GM23248 (cell line): ENCODE data around the gene RTF1. TPM values are rescaled to one million over a fixed set of nuclear protein-coding genes. Genes with fewer than 3 reads are reported as not detected.

ENCODE experiments used
- DNase-seq: peaks from one replicate; pipeline ENCODE4 v3.0.0-alpha.2; 2015
- H2AFZ ChIP-seq: fragments of 200-600 bp; sonication (generic); 2 replicates; pipeline ENCODE4 v1.6.1; 2016; ENCODE audit warnings: antibody characterized with exemption
- H3F3A ChIP-seq: fragments of 200-600 bp; sonication (generic); 2 replicates; pipeline ENCODE4 v1.6.1; 2016; ENCODE audit warnings: mild to moderate bottlenecking, antibody characterized with exemption, mixed run types; ENCODE audit not compliant: insufficient read depth
- H3K27ac ChIP-seq: fragments of 200-600 bp; sonication (generic); 2 replicates; pipeline ENCODE4 v1.5.1; 2016; ENCODE audit warnings: mild to moderate bottlenecking
- H3K27me3 ChIP-seq: fragments of 200-600 bp; sonication (generic); replicated peaks from 2 replicates; pipeline ENCODE4 v1.6.1; 2016; ENCODE audit warnings: mild to moderate bottlenecking; ENCODE audit not compliant: insufficient read depth
- H3K36me3 ChIP-seq: fragments of 200-600 bp; sonication (generic); 2 replicates; pipeline ENCODE4 v1.6.1; 2016; ENCODE audit warnings: low read depth, mild to moderate bottlenecking
- H3K4me1 ChIP-seq: fragments of 200-600 bp; sonication (generic); 2 replicates; pipeline ENCODE4 v1.6.1; 2016; ENCODE audit warnings: mild to moderate bottlenecking; ENCODE audit not compliant: insufficient read depth
- H3K4me2 ChIP-seq: fragments of 200-600 bp; sonication (generic); one replicate; pipeline ENCODE4 v1.6.1; 2016; ENCODE audit warnings: mild to moderate bottlenecking; ENCODE audit not compliant: unreplicated experiment
- H3K4me3 ChIP-seq: fragments of 200-600 bp; sonication (generic); 2 replicates; pipeline ENCODE4 v1.5.1; 2016; ENCODE audit warnings: mild to moderate bottlenecking
- H3K79me2 ChIP-seq: fragments of 200-600 bp; sonication (generic); 2 replicates; pipeline ENCODE4 v1.6.1; 2016; ENCODE audit warnings: mild to moderate bottlenecking; ENCODE audit not compliant: insufficient read depth
- H3K9ac ChIP-seq: fragments of 200-600 bp; sonication (generic); 2 replicates; pipeline ENCODE4 v1.6.1; 2016; ENCODE audit warnings: mild to moderate bottlenecking
- H3K9me2 ChIP-seq: fragments of 200-600 bp; sonication (generic); 2 replicates; pipeline ENCODE4 v1.6.1; 2016; ENCODE audit warnings: mixed run types, mild to moderate bottlenecking, moderate library complexity; ENCODE audit not compliant: insufficient read depth
- H3K9me3 ChIP-seq: fragments of 200-600 bp; sonication (generic); one replicate; pipeline ENCODE4 v1.6.1; 2017; ENCODE audit warnings: low read depth
- H4K20me1 ChIP-seq: fragments of 200-600 bp; sonication (generic); 2 replicates; pipeline ENCODE4 v1.6.0; 2016; ENCODE audit not compliant: insufficient read depth
- EZH2 ChIP-seq: fragments of 200-600 bp; sonication (generic); IDR thresholded peaks from 2 replicates; pipeline ENCODE4 v1.6.1; 2018; ENCODE audit warnings: antibody characterized with exemption, mild to moderate bottlenecking; ENCODE audit not compliant: insufficient read depth, poor library complexity, severe bottlenecking
- EZH2phosphoT487 ChIP-seq: fragments of 200-600 bp; sonication (generic); IDR thresholded peaks from 2 replicates; pipeline ENCODE4 v1.6.1; 2018; ENCODE audit warnings: antibody characterized with exemption, moderate library complexity, mild to moderate bottlenecking, low read depth; ENCODE audit not compliant: insufficient read depth
- WGBS, 2 experiments: methylation state at CpG; one replicate each; pipeline ENCODE4 v1.1.6; 2015 to 2017; ENCODE audit warnings: low lambda C conversion rate in 2 of 2, low coverage in 1 of 2; ENCODE audit errors: missing lambda C conversion rate in 2 of 2; 5-methylcytosine and 5-hydroxymethylcytosine counted together
- in situ Hi-C: fragments of 300-500 bp; cut with MboI; formaldehyde crosslinking; loops from 2 replicates; pipeline ENCODE4 v1.15.0; 2020
- polyA plus RNA-seq: library from polyadenylated mRNA; unstranded; fragments of >200 nt; fragmentation: Nextera tagmentation; extraction: Ambion mirVana; gene quantifications from 2 replicates; pipeline ENCODE4 v1.2.1, GENCODE V29; 2016
- total RNA-seq: library from RNA; depleted of rRNA; stranded (reverse); fragments of >200 nt; shearing (Covaris generic); gene quantifications from 2 replicates; pipeline ENCODE4 v1.2.3, GENCODE V29; 2014

RTF1 gene
- total and polyA plus RNA-seq, 2 experiments from 2014 or later = 20.5 to 58.6 TPM

DNA sequence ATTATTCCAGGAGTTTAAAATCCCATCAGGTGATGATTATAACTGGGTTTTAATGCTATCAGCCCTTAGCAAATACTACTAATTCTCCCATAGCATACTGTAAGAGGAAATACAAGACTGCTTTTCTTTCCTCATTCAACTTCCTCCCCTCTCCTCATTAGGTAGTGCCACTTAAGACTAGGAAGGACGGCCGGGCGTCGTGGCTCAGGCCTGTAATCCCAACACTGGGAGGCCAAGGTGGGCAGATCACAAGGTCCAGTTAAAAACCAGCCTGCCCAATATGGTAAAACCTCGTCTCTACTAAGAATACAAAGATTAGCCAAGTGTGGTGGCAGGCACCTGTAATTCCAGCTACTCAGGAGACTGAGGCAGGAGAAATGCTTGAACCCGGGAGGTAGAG, 29.2 kb upstream of the RTF1 start:
- Histone ChIP-seq H3K9me2 (no peaks in the 10 kb centered on the region), H3F3A (no peaks in the 10 kb centered on the region), H3K36me3 (peaks cover 9% of the 10 kb centered on the region), H3K4me3 (no peak overlapping the region), H3K9me3 (no peaks in the 10 kb centered on the region), H3K9ac (no peak overlapping the region), H3K27me3 (no peaks in the 10 kb centered on the region), H3K27ac (no peak overlapping the region), H3K4me1 (no peaks in the 10 kb centered on the region), H3K79me2 (no peaks in the 10 kb centered on the region), H3K4me2 (no peak overlapping the region), H4K20me1 (no peaks in the 10 kb centered on the region), H2AFZ (no peak overlapping the region)
- DNase-seq = no peak
- in situ Hi-C loops = no loop called here
- WGBS, 2 experiments = 95 to 100% methylated on average over 6 of the region's 6 CpGs
- TF ChIP-seq EZH2phosphoT487 = no peak
- TF ChIP-seq EZH2 = no peak

DNA sequence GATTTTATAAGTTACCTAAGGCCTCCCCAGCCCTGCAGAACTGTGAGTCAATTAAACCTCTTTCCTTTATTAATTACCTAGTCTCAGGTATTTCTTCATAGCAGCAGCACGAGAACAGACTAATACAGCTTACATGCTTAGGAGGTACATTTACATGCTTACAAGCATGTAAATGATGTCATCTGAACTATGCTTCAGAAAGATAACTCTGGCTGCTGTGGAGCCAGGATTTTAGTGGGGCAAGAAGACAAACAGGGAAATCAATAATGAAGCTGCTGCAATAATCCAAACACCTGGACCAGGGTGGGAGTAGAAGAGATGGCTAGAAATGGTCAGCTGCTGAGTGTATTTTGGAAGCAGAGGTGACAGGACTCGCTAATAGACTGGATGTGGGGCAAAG, 24.2 kb upstream of the RTF1 start:
- H3K9me3 ChIP-seq = no peaks in the 10 kb centered on the region
- H3K9ac ChIP-seq = no peak overlapping the region
- H3K27ac ChIP-seq = no peak overlapping the region
- in situ Hi-C loops = no loop called here
- no peaks in the 10 kb centered on the region for H3F3A ChIP-seq
- H3K4me1 ChIP-seq = no peaks in the 10 kb centered on the region
- no peaks in the 10 kb centered on the region for H4K20me1 ChIP-seq
- H3K27me3 ChIP-seq = no peaks in the 10 kb centered on the region
- H3K36me3 ChIP-seq = peaks cover 18% of the 10 kb centered on the region
- H3K4me3 ChIP-seq = no peak overlapping the region
- WGBS, 2 experiments = 98% methylated on average over 2 of the region's 2 CpGs
- no peaks in the 10 kb centered on the region for H3K79me2 ChIP-seq
- no peak for TF ChIP-seq EZH2
- no peak for TF ChIP-seq EZH2phosphoT487
- H2AFZ ChIP-seq = no peak overlapping the region
- no peak overlapping the region for H3K4me2 ChIP-seq
- H3K9me2 ChIP-seq = no peaks in the 10 kb centered on the region
- DNase-seq = no peak

- in situ Hi-C loops = no loop called here
- Histone ChIP-seq H3K27ac (no peak overlapping the region), H3K4me1 (no peaks in the 10 kb centered on the region), H3K9me2 (no peaks in the 10 kb centered on the region), H3K36me3 (peaks cover 11% of the 10 kb centered on the region; the same call in 1 of the 2 replicates), H2AFZ (no peak overlapping the region), H3K4me3 (no peak overlapping the region), H3F3A (no peaks in the 10 kb centered on the region), H3K9ac (no peak overlapping the region), H3K9me3 (no peaks in the 10 kb centered on the region), H3K4me2 (no peak overlapping the region), H3K79me2 (no peaks in the 10 kb centered on the region; the same call in 1 of the 2 replicates), H3K27me3 (no peaks in the 10 kb centered on the region), H4K20me1 (no peaks in the 10 kb centered on the region)
- TF ChIP-seq EZH2 (no peak), EZH2phosphoT487 (no peak)
- WGBS, 2 experiments = 97 to 99% methylated on average over 4 of the region's 4 CpGs
- no peak for DNase-seq
Measured at GRCh38 chr15:41394924-41395323, 22.0 kb upstream of the RTF1 start.

- WGBS, 2 experiments = 91 to 96% methylated on average over 3 of the region's 3 CpGs
- Histone ChIP-seq H3K79me2 (peaks cover 6% of the 10 kb centered on the region), H4K20me1 (no peaks in the 10 kb centered on the region), H2AFZ (no peak overlapping the region), H3K27ac (no peak overlapping the region), H3F3A (no peaks in the 10 kb centered on the region), H3K4me2 (no peak overlapping the region), H3K9me3 (no peaks in the 10 kb centered on the region), H3K4me1 (no peaks in the 10 kb centered on the region), H3K9ac (no peak overlapping the region), H3K27me3 (no peaks in the 10 kb centered on the region), H3K36me3 (peaks cover 11% of the 10 kb centered on the region; the same call in 1 of the 2 replicates), H3K4me3 (no peak overlapping the region), H3K9me2 (no peaks in the 10 kb centered on the region)
- TF ChIP-seq EZH2 (no peak), EZH2phosphoT487 (no peak)
- in situ Hi-C loops = no loop called here
- DNase-seq = no peak
Measured at GRCh38 chr15:41396111-41396510, 20.8 kb upstream of the RTF1 start.

GRCh38 chr15:41401904-41402267, 15.0 kb upstream of the RTF1 start:
- Histone ChIP-seq H3K27ac (peak overlapping the region; percentile 37), H3K9me2 (no peaks in the 10 kb centered on the region), H3F3A (no peaks in the 10 kb centered on the region), H3K79me2 (peaks cover 27% of the 10 kb centered on the region), H3K27me3 (no peaks in the 10 kb centered on the region), H3K9ac (peak overlapping the region; percentile 86), H3K4me1 (0 out of 2 replicates have a peak, but pooled peaks cover 4% of the 10 kb centered on the region), H3K36me3 (no peaks in the 10 kb centered on the region), H3K4me2 (peak overlapping the region; percentile 85), H4K20me1 (no peaks in the 10 kb centered on the region), H3K9me3 (no peaks in the 10 kb centered on the region), H2AFZ (peak overlapping the region; percentile 93), H3K4me3 (peak overlapping the region; percentile 77)
- WGBS, 2 experiments = 8% methylated on average over 9 of the region's 9 CpGs
- TF ChIP-seq EZH2 (no peak), EZH2phosphoT487 (no peak)
- no peak for DNase-seq
- in situ Hi-C loops = no loop called here
